ENCODE results near the gene UBC.

Gene UBC

DNA sequence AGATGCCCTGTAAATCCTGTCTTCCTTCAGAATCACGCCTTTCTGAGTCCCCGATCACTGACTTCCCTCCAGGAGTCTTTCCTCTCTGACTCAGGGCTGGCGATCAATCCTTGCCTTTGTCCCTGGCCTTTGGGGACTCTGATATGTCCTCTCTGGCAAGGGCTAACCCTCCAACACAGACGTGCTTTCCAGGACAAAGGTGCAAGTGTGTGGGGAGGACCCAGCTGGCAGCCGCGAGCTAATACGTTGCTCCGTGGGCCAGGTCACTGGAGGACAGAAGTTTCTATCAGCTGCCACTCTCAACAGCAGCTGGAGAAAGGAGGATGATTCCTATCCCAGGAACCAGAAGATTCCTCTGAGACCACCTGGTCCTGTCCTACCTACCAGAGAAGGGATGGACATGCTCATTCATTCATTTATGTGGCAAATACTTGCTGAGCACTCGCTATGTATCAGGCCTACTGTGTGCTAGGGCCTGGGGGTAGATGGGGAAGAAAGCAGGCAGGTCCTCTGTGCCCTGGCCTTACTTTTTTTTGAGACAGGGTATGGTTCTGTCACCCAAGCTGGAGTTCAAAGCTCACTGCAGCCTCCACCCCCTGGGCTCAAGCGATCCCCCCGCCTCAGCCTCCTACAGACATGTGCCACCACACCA, 42.3 kb downstream of the UBC start:
- Histone ChIP-seq H3K4me3 (ENCODE audit: insufficient read depth, low read depth, low read length) (no peak overlapping the region), H3K36me3 (ENCODE audit: control insufficient read depth, insufficient read depth, low read length) (no peaks in the 10 kb centered on the region), H3K4me1 (ENCODE audit: control insufficient read depth, insufficient read depth, low read length) (peaks cover 9% of the 10 kb centered on the region), H3K27me3 (ENCODE audit: control insufficient read depth, insufficient read depth, low read length, poor library complexity, severe bottlenecking) (no peaks in the 10 kb centered on the region), H3K9me3 (ENCODE audit: control insufficient read depth, low read length) (no peaks in the 10 kb centered on the region), H3K27ac (ENCODE audit: insufficient read depth, low read depth, low read length, poor library complexity, severe bottlenecking) (peak overlapping the region; percentile 18)
- whole genome bisulfite sequencing, 2 experiments, result 82 to 85% methylated on average over 11 of the region's 11 CpGs

DNA sequence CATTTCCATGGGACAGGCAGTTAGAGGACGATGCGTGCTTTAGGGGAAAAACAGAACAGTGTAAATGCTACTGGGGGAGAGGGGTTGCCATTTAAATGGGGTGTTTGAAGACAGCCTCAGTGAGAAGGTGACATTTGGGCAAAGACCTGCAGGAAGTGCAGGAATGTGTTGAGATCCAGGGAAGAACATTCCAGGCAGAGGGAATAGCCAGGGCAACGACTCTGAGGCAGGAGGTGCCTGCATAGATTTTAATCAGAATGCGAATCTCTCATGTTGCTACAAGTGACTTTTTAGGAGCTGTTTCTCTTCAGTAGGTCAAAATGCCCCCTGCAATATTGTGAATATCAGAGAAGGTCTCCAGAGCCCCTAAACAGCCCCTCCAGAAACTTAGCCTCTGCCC, 43.2 kb downstream of the UBC start:
- Histone ChIP-seq H3K4me1 (ENCODE audit: control insufficient read depth, insufficient read depth, low read length) (peaks cover 9% of the 10 kb centered on the region), H3K27me3 (ENCODE audit: control insufficient read depth, insufficient read depth, low read length, poor library complexity, severe bottlenecking) (no peaks in the 10 kb centered on the region), H3K4me3 (ENCODE audit: insufficient read depth, low read depth, low read length) (no peak overlapping the region), H3K9me3 (ENCODE audit: control insufficient read depth, low read length) (no peaks in the 10 kb centered on the region), H3K36me3 (ENCODE audit: control insufficient read depth, insufficient read depth, low read length) (no peaks in the 10 kb centered on the region), H3K27ac (ENCODE audit: insufficient read depth, low read depth, low read length, poor library complexity, severe bottlenecking) (no peak overlapping the region)
- 90% methylated on average over 4 of the region's 4 CpGs for WGBS, 2 experiments

DNA sequence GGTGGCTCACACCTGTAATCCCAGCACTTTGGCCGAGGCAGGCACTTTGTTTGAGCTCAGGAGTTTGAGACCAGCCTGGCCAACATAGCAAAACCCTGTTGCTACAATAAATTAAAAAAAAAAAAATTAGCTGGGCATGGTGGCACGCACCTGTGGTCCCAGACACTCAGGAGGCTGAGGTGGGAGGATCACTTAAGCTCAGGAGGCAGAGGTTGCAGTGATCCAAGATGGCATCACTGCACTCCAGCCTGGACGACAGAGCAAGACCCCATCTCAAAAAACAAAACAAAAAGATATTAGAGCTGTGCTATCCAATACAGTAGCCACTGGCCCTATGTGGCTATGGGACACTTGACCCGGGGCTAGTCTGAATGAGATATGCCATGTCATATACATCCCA, 43.9 kb downstream of the UBC start:
- WGBS, 2 experiments, result 95 to 96% methylated on average over 4 of the region's 4 CpGs
- no peaks in the 10 kb centered on the region for H3K9me3 ChIP-seq (ENCODE audit: control insufficient read depth, low read length)

DNA sequence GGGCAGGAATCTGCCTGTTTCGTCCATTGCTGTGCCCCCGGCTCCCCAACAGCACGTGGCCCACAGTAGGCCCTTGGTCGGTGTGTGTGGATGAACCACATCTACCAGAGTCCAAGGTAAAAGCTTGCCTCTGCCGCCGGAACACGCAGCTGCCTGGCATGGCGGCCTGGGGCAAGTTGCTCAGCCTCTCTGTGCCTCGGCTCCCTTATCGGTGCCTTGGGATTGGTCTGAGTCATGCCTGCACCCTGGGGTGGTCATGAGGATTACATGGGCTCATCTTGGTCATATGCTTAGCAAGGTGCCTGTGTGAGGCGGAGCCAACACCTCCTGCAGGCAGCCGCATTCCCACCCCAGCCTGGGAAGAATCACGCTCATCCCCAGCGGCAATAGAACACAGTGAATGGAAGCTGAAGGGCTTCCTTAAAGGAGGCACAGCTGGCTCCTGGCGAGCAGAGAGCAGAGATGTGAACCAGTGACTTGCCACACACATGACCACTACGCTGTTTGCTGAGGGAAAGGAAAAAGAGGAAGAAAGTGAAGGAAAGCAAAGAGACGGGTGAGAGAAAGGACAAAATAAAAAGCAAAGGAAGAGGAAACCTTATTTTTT, 45.3 kb downstream of the UBC start:
- Histone ChIP-seq H3K36me3 (ENCODE audit: control insufficient read depth, insufficient read depth, low read length) (no peaks in the 10 kb centered on the region), H3K27ac (ENCODE audit: insufficient read depth, low read depth, low read length, poor library complexity, severe bottlenecking) (no peak overlapping the region), H3K4me3 (ENCODE audit: insufficient read depth, low read depth, low read length) (no peak overlapping the region), H3K9me3 (ENCODE audit: control insufficient read depth, low read length) (no peaks in the 10 kb centered on the region), H3K4me1 (ENCODE audit: control insufficient read depth, insufficient read depth, low read length) (peaks cover 9% of the 10 kb centered on the region), H3K27me3 (ENCODE audit: control insufficient read depth, insufficient read depth, low read length, poor library complexity, severe bottlenecking) (no peaks in the 10 kb centered on the region)
- 71 to 73% methylated on average over 17 of the region's 17 CpGs for WGBS, 2 experiments

More for the DNA sequence above, 43.9 kb downstream of the UBC start:
- Histone ChIP-seq H3K4me1 (ENCODE audit: control insufficient read depth, insufficient read depth, low read length) (peaks cover 9% of the 10 kb centered on the region), H3K4me3 (ENCODE audit: insufficient read depth, low read depth, low read length) (no peak overlapping the region), H3K27ac (ENCODE audit: insufficient read depth, low read depth, low read length, poor library complexity, severe bottlenecking) (no peak overlapping the region), H3K36me3 (ENCODE audit: control insufficient read depth, insufficient read depth, low read length) (no peaks in the 10 kb centered on the region), H3K27me3 (ENCODE audit: control insufficient read depth, insufficient read depth, low read length, poor library complexity, severe bottlenecking) (no peaks in the 10 kb centered on the region)

DNA sequence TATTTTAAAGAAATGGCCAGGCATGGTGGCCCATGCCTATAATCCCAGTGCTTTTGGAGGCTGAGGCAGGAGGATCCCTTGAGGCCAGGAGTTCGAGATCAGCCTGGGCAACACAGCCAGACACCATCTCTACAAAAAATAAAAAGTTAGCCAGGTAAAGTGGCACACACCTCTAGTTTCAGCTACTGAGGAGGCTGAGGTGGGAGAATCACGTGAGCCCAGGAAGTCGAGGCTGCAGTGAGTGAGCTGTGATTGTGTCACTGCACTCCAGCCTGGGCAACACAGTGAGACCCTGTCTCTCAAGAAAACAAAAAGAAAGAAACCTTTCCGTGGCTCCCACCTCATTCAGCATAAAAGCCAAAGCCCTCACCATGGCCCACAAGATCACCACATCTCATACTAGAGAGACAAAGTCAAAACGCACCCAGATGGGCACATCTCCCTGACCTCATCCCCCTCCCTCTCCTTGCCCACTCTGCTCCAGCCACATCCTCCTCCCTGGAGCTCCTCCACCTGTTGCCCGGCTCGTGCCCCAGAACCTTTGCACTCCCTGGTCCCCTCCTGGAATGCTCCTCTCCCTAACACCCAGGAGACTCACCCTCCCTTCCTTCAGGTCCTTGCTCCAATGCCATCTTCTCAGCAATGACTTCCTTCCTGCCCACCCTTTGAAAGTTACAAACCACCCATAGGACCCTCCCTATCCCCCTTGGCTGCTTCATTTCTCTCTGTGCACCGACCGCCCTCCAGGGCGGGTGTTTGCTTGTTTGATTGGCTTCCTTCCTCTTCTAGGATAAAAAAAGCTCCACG, 46.0 kb downstream of the UBC start:
- Histone ChIP-seq H3K9me3 (ENCODE audit: control insufficient read depth, low read length) (no peaks in the 10 kb centered on the region), H3K4me3 (ENCODE audit: insufficient read depth, low read depth, low read length) (no peak overlapping the region), H3K4me1 (ENCODE audit: control insufficient read depth, insufficient read depth, low read length) (peaks cover 9% of the 10 kb centered on the region), H3K27me3 (ENCODE audit: control insufficient read depth, insufficient read depth, low read length, poor library complexity, severe bottlenecking) (peaks cover 3% of the 10 kb centered on the region), H3K27ac (ENCODE audit: insufficient read depth, low read depth, low read length, poor library complexity, severe bottlenecking) (no peak overlapping the region), H3K36me3 (ENCODE audit: control insufficient read depth, insufficient read depth, low read length) (no peaks in the 10 kb centered on the region)
- 86 to 87% methylated on average over 11 of the region's 11 CpGs for WGBS, 2 experiments

DNA sequence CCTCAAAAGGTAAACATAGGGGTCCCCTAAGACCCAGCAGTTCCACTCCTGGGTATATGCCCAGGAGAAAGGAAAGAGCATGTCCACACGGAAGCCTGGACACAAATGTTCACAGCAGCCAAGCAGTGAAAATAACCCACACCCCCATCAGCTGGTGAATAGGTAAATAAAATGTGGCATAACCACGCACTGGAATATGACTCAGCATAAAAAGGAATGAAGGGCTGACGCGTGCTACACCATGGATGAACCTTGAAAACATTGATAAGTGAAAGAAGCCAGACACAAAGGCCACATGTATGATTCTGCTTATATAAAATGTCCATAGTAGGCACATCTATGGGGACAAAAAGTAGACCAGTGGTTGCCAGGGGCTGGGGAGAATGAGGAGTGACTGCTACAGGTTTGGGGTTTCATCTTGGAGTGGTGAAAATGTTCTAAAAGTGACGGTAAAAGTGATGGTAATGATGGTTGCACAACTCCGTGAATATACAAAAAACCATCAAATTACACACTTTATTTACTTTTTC, 47.0 kb downstream of the UBC start:
- 78 to 83% methylated on average over 6 of the region's 6 CpGs for WGBS, 2 experiments
- Histone ChIP-seq H3K4me1 (ENCODE audit: control insufficient read depth, insufficient read depth, low read length) (peaks cover 14% of the 10 kb centered on the region), H3K4me3 (ENCODE audit: insufficient read depth, low read depth, low read length) (no peak overlapping the region), H3K27me3 (ENCODE audit: control insufficient read depth, insufficient read depth, low read length, poor library complexity, severe bottlenecking) (peaks cover 13% of the 10 kb centered on the region), H3K27ac (ENCODE audit: insufficient read depth, low read depth, low read length, poor library complexity, severe bottlenecking) (no peak overlapping the region), H3K9me3 (ENCODE audit: control insufficient read depth, low read length) (no peaks in the 10 kb centered on the region), H3K36me3 (ENCODE audit: control insufficient read depth, insufficient read depth, low read length) (no peaks in the 10 kb centered on the region)

DNA sequence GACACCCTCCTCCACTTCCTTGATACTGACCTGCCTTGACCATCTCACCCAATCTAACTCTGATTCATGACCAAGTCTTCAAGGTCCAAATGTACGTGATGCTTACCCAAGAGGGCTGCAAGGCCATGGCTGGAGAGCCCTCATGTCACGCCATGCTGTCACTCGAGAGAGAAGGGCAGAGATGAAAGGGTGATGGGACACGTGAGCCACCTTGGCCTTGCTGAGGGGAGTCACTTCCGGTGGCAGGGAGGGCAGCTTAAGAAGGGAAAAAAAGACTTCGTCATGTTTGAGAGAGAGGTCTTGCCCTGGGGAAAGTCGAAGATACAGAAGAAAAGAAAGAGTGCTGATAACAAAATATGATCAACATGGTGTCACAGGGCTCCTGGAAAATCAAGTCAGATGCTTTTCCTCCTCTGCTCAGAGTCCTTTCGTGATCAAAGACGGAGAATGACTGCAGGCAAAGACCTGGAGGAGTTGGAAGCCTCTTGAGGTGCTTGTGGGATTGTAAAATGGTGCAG, 47.5 kb downstream of the UBC start:
- 91 to 95% methylated on average over 9 of the region's 9 CpGs for WGBS, 2 experiments

DNA sequence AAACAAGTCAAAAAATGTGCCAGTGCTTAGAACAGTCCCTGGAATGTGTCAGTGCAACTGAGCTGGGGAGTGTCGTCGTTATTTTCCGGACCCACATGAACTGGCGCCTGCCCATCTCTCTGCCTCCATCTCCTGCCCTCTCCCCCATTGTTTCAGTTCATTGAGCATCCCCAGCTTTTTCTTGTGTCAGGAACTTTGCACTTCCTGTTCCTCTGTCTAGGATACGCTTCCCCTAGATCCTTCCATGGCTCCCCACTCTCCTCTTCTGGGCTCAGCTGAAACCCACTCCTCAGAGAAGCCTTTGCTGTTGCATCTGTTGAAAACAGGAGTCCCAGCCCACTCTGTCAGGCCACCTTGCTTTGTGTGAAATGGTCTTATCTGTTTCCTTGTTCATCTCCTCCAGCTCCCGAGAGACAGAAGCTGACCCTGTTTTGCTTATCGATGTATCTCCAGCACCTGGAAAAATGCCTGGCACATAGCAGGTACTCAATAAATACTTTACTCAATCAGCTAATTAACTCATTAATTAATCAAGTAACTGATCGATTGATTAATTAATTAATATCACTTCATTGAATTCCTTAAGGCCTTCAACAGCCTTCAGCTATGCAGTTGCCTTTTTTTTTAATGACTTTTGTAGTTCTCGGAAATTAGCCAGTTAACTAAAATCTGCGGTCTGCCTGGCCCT, 48.1 kb downstream of the UBC start:
- Histone ChIP-seq H3K4me1 (ENCODE audit: control insufficient read depth, insufficient read depth, low read length) (peaks cover 5% of the 10 kb centered on the region), H3K9me3 (ENCODE audit: control insufficient read depth, low read length) (no peaks in the 10 kb centered on the region), H3K4me3 (ENCODE audit: insufficient read depth, low read depth, low read length) (no peak overlapping the region), H3K27me3 (ENCODE audit: control insufficient read depth, insufficient read depth, low read length, poor library complexity, severe bottlenecking) (peaks cover 14% of the 10 kb centered on the region), H3K27ac (ENCODE audit: insufficient read depth, low read depth, low read length, poor library complexity, severe bottlenecking) (no peak overlapping the region), H3K36me3 (ENCODE audit: control insufficient read depth, insufficient read depth, low read length) (no peaks in the 10 kb centered on the region)
- WGBS, 2 experiments, result 85 to 87% methylated on average over 10 of the region's 10 CpGs

More for the DNA sequence above, 47.5 kb downstream of the UBC start:
- no peaks in the 10 kb centered on the region for H3K36me3 ChIP-seq (ENCODE audit: control insufficient read depth, insufficient read depth, low read length)
- H3K27ac ChIP-seq (ENCODE audit: insufficient read depth, low read depth, low read length, poor library complexity, severe bottlenecking), result no peak overlapping the region
- no peaks in the 10 kb centered on the region for H3K9me3 ChIP-seq (ENCODE audit: control insufficient read depth, low read length)
- H3K27me3 ChIP-seq (ENCODE audit: control insufficient read depth, insufficient read depth, low read length, poor library complexity, severe bottlenecking), result peaks cover 14% of the 10 kb centered on the region
- peaks cover 10% of the 10 kb centered on the region for H3K4me1 ChIP-seq (ENCODE audit: control insufficient read depth, insufficient read depth, low read length)
- H3K4me3 ChIP-seq (ENCODE audit: insufficient read depth, low read depth, low read length), result no peak overlapping the region

DNA sequence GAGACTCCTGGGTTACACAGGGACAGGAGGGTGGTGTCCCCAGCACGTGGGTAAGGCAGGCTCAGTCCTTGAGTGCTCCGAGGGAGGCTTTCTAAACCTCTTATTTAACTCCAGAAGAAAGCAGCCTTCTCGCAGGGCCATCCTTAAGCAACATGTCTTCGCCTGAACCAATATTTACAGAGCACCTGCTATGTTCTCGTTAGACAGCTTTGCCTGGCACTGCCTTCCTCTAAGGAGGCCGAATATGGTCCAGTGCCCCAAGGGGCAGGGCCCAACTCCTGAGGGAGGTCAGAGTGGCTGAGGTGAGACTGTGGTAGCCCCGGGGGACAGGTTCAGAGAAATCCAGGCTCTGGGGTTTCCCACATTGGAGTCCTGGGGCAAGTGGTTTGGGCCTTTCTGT, 48.7 kb downstream of the UBC start:
- 85% methylated on average over 7 of the region's 7 CpGs for WGBS, 2 experiments
- Histone ChIP-seq H3K4me1 (ENCODE audit: control insufficient read depth, insufficient read depth, low read length) (peaks cover 5% of the 10 kb centered on the region), H3K27me3 (ENCODE audit: control insufficient read depth, insufficient read depth, low read length, poor library complexity, severe bottlenecking) (peaks cover 14% of the 10 kb centered on the region), H3K9me3 (ENCODE audit: control insufficient read depth, low read length) (no peaks in the 10 kb centered on the region), H3K27ac (ENCODE audit: insufficient read depth, low read depth, low read length, poor library complexity, severe bottlenecking) (no peak overlapping the region), H3K4me3 (ENCODE audit: insufficient read depth, low read depth, low read length) (no peak overlapping the region), H3K36me3 (ENCODE audit: control insufficient read depth, insufficient read depth, low read length) (no peaks in the 10 kb centered on the region)
